Left kidney (tissue), 2 donors: Measurements from ENCODE around the gene IFITM5. TPM values are rescaled to one million over a fixed set of nuclear protein-coding genes. Genes with fewer than 3 reads are reported as not detected.
"Not testable (repeated sequence)": the region's sequence is repeated elsewhere in the genome, so short reads cannot be mapped to it uniquely, and the experiment has no call there.

ENCODE experiments used
- DNase-seq: peaks from one replicate; pipeline ENCODE4 v3.0.0-alpha.2; 2013
- polyA plus RNA-seq: library from polyadenylated mRNA; unstranded; fragments of 120-200 nt; gene quantifications from one replicate; pipeline ENCODE4 v1.2.1, GENCODE V29; 2013; ENCODE audit not compliant: insufficient read length

Gene IFITM5
- polyA plus RNA-seq, 1 donor = 0.25 TPM

DNA sequence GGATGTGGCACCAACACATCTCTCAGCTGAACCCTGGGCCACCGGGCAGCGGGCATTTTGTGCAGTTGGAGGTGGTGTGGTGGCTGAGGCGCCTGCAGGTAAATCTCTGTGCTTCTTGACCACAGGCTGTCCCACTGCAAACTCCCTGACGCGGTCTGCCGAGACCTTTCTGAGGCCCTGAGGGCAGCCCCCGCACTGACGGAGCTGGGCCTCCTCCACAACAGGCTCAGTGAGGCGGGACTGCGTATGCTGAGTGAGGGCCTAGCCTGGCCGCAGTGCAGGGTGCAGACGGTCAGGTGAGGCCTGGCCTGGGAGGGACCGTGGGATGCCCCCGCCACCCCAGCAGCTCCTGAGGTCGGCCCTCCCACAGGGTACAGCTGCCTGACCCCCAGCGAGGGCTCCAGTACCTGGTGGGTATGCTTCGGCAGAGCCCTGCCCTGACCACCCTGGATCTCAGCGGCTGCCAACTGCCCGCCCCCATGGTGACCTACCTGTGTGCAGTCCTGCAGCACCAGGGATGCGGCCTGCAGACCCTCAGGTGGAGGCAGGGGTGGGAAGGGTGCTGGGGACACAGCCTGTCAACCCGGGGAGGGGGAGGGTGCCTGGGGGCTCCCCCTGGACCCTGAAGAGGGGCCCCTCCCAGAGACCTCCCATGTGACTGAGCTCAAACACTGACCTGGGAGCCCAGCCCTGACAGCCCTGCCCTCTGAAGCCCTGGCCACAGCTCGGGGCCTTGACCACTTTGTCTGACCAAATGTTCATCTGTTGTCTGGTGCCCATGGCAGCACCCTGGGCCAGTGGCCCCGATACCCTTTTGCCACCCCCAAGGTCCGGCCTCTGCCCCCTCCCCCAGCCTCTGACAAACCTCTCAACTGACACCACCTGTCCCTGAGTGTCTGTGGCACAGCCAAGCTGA, 15.0 kb downstream of the IFITM5 start:
- DNase-seq = no peak

DNA sequence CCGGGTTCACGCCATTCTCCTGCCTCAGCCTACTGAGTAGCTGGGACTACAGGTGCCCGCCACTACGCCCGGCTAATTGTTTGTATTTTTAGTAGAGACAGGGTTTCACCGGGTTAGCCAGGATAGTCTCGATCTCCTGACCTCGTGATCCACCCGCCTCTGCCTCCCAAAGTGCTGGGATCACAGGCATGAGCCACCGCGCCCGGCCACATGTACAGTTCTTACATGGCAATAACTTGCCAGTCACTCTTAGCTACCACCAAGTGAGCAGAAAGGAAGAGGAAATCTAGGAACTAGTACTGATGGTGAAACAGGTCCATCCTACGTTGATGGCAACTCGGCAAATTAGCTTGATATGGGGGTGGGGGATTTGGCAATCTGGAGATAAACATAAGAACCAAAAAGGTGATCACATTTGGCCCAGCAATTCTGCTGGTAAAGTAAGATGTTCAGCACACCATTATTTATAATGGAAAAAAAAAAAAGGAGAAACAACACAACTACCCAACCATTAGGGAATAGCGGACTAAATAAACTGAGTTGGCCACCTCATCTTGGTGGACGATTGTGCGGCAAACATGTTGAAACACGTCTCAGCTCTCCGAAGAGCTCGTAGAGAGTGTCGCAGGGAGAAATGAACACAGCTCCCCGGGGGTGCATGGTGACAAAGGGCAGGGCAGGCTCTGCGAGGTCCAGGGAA, 15.8 kb downstream of the IFITM5 start:
- DNase-seq = no peak

DNA sequence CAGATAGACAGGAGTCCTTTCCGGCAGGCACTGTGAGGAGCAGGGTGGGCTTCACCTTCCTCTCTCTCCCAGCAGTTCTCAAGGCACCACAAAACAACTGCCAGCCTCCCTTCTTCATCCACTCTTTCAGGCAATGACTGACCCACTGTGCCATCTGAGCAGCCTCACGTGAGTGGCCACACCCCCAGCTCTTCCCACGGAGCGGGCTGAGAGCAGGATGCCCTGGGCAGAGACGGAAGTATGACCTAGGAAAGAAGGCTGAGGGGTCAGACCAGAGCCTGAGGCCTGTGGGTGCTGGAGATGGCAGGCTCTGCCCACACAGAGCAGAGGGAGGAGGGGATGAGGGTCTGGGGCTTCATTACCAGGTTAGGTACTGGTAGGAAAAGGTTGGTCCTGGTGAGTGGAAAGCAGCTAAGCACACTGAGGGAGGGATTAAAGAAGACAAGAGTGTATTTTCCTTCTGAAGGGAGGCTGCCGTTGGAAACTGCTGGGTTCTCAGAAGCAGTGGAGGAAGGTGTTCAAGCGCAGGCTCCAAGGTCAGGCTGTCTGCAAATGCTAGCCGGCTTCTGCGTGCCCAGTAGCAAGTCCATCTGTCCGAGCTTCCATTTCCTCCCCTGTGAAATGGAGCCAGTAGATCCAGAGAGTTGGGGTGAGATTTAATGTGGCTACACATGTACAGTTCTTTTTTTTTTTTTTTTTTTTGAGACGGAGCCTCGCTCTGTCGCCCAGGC, 16.5 kb downstream of the IFITM5 start:
- no peak for DNase-seq

DNA sequence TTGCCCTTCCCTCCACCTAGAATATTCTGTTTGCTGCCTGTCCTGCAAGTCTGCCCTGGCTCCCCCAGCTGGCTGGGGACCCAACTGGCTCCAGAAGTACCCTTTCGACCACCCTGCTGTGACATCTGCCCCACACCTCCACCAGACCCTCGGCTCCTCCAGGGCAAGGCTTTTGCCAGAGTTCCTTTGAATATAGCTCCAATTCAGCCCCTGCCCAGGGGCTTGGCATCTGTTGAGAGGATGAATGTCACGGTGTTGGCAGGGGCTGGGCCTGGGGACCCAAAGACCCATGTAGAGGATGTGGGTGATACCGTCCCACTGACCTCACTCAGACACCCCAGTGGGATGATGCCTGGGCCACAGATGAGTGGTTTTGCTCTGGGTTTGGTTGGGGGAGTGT, 17.2 kb downstream of the IFITM5 start:
- no peak for DNase-seq

DNA sequence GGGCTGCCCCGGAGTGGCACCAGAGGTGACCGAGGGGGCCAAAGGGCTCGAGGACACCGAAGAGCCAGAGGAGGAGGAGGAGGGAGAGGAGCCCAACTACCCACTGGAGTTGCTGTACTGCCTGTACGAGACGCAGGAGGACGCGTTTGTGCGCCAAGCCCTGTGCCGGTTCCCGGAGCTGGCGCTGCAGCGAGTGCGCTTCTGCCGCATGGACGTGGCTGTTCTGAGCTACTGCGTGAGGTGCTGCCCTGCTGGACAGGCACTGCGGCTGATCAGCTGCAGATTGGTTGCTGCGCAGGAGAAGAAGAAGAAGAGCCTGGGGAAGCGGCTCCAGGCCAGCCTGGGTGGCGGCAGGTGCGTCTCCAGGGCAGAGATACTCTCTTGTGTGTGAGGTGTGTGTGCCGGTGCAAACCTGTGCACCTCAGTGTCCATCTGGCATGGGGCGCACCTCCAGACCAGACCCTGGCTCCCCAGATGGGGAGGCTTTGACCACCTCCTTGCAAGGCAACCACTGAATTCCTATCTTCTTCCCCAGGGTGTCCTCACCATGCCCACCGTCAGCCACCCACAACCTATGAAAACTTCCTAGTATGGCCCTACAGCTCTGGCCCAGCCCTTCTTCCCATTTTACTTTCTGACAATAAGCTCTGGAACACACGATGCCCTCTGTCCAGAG, 17.7 kb downstream of the IFITM5 start:
- DNase-seq = no peak

DNA sequence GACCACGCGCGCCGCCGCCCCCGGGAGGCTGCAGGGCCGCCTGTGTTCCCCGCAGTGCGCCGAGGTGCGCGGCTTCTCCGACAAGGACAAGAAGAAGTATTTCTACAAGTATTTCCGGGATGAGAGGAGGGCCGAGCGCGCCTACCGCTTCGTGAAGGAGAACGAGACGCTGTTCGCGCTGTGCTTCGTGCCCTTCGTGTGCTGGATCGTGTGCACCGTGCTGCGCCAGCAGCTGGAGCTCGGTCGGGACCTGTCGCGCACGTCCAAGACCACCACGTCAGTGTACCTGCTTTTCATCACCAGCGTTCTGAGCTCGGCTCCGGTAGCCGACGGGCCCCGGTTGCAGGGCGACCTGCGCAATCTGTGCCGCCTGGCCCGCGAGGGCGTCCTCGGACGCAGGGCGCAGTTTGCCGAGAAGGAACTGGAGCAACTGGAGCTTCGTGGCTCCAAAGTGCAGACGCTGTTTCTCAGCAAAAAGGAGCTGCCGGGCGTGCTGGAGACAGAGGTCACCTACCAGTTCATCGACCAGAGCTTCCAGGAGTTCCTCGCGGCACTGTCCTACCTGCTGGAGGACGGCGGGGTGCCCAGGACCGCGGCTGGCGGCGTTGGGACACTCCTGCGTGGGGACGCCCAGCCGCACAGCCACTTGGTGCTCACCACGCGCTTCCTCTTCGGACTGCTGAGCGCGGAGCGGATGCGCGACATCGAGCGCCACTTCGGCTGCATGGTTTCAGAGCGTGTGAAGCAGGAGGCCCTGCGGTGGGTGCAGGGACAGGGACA, 18.4 kb downstream of the IFITM5 start:
- DNase-seq = no peak

DNA sequence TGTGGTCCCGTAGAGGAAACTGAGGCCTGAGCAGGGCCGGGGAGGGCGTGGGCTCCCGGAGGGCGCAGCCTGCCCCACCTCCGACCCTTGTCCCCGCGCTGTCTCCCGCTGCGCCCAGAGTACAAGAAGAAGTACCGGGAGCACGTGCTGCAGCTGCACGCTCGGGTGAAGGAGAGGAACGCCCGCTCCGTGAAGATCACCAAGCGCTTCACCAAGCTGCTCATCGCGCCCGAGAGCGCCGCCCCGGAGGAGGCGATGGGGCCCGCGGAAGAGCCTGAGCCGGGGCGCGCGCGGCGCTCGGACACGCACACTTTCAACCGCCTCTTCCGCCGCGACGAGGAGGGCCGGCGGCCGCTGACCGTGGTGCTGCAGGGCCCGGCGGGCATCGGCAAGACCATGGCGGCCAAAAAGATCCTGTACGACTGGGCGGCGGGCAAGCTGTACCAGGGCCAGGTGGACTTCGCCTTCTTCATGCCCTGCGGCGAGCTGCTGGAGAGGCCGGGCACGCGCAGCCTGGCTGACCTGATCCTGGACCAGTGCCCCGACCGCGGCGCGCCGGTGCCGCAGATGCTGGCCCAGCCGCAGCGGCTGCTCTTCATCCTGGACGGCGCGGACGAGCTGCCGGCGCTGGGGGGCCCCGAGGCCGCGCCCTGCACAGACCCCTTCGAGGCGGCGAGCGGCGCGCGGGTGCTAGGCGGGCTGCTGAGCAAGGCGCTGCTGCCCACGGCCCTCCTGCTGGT, 19.2 kb downstream of the IFITM5 start:
- DNase-seq = no peak

DNA sequence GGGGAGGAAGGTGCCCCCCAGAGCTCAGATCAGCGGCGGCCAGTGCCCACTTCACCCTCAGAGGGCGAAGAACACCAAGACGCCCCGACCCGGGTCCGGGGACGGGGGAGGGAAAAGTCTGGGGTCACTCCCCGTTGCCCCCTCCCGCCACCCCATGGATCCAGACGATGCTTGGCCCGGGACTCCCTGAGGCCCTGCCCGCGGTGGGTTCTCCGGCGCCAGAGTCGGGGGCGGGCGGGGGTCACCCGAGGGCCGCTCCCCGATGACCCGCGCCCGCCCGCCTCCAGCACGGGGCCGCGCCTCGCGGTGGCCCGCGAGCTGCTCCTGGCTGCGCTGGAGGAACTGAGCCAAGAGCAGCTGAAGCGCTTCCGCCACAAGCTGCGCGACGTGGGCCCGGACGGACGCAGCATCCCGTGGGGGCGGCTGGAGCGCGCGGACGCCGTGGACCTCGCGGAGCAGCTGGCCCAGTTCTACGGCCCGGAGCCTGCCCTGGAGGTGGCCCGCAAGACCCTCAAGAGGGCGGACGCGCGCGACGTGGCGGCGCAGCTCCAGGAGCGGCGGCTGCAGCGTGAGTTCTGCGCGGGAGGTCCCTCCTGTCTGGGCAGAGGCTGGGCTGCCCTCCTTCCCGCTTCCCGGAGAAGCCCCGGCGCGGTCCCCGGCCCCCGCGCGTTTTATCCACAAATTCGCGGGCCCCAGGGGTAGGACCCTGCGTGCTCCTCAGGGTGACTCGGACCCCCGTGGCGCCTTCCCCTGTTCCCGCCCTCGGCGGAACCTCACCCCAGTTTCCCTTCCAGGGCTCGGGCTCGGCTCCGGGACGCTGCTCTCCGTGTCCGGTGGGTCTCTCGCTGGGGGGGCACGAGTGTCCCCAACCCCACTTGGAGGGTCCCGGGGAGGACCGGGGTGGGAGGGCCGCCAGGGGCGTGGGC, 20.0 kb downstream of the IFITM5 start:
- DNase-seq = no peak

DNA sequence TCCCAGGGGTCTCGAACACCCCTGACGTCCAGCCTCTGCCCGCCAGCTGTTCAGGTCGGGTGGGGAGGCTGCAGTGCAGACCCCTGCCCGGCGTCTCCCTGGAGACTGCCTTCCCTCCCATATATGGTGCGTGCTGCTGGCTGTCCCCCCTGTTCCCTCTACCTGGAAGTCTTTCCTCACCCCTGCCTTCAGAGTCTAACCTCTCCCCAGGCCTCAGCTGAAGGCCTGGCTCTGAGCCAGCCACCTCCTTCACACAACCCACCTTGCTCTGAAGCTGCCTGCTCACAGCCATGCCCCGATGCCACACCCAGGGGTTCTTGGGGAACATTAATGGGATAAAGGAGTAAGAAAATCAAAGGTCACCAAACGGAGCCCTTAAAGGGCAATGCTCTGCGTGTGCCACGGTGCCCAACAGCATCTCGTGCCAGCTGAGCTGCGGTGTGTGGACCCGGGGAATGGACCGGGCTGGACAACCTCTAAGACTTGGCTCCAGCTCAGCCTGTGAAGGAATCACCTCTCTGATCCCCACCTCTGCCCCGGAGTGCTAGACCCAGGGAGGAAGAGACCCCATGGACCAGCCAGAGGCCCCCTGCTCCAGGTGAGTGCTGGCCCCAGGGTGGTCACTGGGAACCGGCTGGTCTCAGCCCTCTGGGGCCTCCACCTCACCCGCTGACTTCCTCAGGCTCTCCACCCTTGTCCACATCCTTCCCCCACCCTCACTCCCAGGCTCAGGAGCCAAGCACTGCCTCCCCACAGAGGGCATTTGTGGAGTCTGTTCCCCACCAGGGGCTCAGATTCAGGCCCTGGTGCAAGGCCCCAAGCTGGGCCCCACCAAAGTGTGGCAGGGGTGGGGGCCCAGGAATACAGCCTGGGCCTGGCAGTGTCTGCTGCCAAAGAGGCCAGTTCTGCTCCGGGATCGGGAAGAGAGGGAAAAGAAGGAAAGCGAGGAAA, 21.1 kb downstream of the IFITM5 start, which contains the start of gene NLRP6:
TSS of gene NLRP6 (plus strand) at position 407 of the 951 bp plus-strand sequence. CDS start at position 570, 163 bp downstream.
- no peak for DNase-seq

DNA sequence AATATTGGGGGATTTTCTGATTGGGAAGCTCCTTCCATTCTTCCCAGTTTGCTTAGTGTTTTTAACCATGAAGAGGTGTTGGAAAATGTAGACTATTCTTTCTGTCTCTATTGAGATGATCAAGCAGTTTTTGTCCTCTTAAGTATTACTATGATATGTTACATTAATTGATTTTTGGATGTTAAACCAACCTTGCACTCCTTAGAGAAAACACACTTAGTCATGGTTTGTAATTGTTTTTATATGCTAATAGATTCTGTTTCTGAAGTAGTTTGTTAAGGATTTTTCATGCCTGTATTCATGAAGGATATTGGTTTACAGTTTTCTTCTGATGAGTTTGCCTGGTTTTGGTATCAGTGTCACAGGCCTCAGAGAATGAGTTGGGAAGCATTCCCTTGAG, 23.1 kb downstream of the IFITM5 start:
- DNase-seq = no peak

DNA sequence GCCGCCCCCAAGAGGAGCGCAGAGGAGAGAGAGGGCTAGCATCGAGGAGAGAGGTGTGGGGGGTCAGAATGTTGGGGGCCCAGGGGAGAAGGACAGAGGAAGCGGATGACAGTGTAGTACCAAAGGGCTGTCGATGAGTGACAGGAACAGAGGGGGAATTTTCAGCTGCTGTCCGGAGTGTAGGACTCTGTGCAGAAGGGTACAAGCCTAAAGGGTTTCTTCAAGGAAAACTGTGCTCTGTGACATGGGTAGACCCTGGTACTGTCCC, 26.5 kb downstream of the IFITM5 start:
- no peak for DNase-seq

DNA sequence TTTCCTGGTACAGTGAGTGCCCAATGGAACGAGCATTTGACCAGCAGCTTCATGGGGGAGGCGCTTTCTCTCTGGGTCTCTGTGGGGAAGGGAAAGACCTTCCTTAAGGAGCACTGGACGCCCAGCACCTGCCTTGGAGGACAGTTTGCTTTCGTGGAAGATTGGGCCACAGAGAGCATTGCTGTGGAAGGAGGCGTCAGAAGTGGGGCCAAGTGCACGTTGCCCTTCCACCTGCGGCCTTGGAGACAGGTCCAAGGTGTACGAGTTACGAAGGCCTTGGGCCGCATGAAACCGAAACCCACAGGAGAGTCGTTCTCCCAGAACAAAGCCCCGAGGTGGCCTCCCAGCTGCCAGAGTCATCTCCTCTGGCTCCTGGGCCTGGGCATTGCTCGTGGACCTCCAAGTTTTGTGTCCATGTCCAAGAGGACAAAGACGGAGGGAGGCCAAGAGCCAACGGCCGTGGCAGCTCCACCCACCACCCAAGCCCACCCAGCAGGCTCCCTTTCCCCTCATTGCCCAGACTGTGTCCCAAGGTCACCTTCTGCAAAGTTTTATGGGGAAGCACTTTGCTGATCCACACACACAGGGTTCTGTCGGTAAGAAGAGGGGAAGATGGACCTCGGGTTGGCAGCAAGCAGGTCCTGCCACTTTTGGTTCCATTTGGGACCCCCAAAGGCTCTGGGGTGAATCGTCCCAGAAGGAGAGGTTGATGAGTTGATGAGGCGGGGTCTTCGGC, 27.0 kb downstream of the IFITM5 start:
- DNase-seq = no peak

DNA sequence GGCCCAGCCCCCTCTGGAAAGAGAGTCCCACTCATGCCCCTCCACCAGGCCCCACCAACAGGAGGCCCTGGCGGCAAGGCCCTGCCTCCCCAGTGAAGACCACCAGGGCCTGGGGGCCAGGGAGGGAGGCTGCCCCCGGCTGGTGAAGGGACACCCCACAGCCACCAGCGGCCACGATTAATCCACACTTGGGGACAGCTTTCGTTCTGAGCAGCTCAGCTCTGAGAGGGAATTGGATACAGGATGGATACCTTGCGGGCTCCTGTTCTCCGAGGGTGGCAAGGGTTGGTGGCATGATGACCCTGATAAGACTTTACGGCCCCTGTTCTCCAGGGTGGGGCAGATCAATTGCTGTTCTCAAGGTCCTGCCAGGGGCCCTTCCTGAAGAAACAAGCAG, 28.0 kb downstream of the IFITM5 start:
- no peak for DNase-seq

DNA sequence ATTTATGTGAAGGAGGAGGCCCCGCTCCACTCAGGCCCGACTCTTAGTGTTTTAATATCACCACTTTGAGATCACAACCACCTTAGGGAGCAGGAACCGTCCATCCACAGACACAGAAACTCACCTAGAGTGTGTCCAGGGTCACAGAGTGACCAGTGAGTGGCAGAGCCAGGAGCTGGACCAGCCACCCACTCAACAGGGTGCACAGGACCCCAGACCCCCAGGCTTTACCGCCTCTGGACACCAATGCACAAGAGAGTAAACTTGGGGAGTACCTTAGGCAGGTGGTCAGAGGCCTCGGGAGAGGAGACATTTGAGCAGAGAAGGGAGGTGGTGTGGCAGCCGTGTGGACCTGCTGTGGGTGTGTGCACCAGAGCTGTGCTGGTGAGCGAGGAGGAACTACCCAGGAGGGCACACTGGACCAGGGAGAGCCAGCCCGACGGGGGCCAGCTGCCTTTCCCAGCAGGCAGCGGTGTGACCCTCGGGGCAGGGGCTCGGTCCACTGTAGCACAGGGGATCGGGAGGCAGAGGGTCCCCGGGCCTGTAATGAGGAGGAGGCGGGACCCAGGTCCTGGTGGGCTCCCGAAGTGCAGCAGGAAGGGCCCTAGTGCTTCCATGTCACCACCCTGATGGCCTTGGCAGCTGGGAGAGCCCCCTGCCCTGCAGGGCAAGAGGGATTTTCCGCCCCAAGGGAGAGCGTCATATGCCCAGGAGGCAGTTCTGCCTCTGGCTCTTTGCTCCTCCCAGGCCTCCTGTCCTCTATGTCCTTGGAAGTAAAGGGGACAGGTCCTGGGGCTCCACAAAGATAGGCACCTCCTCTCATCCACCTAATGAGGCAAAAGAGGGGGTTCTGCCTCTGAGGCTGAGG, 28.6 kb downstream of the IFITM5 start:
- no peak for DNase-seq

DNA sequence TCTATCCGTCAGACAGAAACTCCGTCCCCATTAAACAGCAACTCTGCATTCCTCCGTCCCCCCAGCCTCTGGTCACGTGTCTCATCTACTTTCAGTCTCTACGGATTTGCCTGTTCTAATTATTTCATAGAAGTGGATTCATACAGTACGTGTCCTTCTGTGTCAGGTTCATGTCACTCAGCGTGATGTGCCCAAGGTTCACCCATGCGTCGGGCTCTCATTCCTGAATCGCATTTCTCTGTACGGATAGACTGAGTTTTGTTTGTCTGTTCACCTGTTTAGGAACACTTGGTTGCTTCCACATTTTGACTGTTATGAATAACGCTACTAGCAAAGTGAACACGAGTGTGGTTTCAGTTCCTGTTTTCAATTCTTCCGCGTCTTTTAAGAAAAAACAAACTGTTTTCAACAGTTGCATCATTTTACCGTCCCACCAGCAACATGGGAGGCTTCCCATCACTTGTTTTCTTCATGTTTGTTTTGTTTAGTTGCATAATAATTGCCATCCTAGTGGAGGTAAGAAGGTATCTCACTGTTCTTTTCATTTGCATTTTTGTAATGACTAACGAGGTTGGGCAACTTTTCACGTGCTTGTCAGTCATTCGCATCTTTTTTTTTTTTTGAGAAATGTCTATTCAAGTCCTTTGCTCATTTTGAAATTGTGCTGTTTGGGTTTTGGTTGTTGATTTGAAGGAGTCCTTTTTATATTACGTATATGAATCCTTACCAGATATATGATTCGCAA, 30.0 kb downstream of the IFITM5 start:
- DNase-seq = no peak

DNA sequence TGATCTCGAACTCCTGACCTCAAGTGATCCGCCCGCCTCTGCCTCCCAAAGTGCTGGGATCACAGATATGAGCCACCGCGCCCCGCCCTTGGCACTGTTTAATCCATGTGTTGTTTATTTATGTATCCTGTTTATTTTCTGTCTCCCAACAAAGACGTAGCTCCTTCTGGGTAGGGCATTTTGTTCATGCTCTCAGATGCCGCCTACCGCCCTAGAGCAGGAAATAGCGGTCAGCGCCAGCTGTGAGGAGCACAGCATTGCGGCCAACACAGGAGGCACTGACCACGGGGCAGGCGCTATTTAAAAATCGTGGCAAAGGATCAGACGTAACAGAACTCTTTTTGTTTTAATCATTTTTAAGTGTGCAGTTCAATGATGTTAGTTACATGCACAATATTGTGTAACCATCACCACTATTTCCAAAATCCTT, 30.6 kb downstream of the IFITM5 start:
- not testable (repeated sequence) for DNase-seq
